ES-I3 (cell line): ENCODE data around the gene SEPSECS.

Experiments
- H3K36me3 ChIP-seq: 2 replicates; pipeline ENCODE4 v1.6.1; 2013; ENCODE audit warnings: mild to moderate bottlenecking, low read length, control low read depth, moderate library complexity; ENCODE audit not compliant: insufficient read depth
- H3K4me1 ChIP-seq: 2 replicates; pipeline ENCODE4 v1.6.1; 2013; ENCODE audit warnings: mild to moderate bottlenecking, control low read depth, low read length; ENCODE audit not compliant: insufficient read depth
- H3K9ac ChIP-seq: 2 replicates; pipeline ENCODE4 v1.6.1; 2013; ENCODE audit warnings: low read depth, mild to moderate bottlenecking, low read length, moderate library complexity
- H3K9me3 ChIP-seq: 2 replicates; pipeline ENCODE4 v1.6.1; 2013; ENCODE audit warnings: mild to moderate bottlenecking, low read length, moderate library complexity; ENCODE audit not compliant: control insufficient read depth, insufficient read depth

The SEPSECS gene

GRCh38 chr4:25159837-25160713 lies at the start of gene SEPSECS:
Gene SEPSECS (minus strand): TSS chr4:25160449. CDS start chr4:25160369, 80 bp downstream.
- Histone ChIP-seq H3K4me1 (peaks cover 5% of the 10 kb centered on the region; the same call in 1 of the 2 replicates), H3K36me3 (no peaks in the 10 kb centered on the region), H3K9ac (peak within 1 kb of the TSS; percentile 87), H3K9me3 (no peaks in the 10 kb centered on the region)

GRCh38 chr4:25209702-25210101 lies 49.5 kb upstream of the SEPSECS start:
- Histone ChIP-seq H3K36me3 (no peaks in the 10 kb centered on the region), H3K9ac (no peak overlapping the region), H3K9me3 (no peaks in the 10 kb centered on the region)

GRCh38 chr4:25207997-25208396 lies 47.7 kb upstream of the SEPSECS start:
- no peak overlapping the region for H3K9ac ChIP-seq
- no peaks in the 10 kb centered on the region for H3K36me3 ChIP-seq
- H3K9me3 ChIP-seq, result no peaks in the 10 kb centered on the region
- peaks cover 6% of the 10 kb centered on the region; the same call in 1 of the 2 replicates for H3K4me1 ChIP-seq

More at GRCh38 chr4:25209702-25210101, 49.5 kb upstream of the SEPSECS start:
- H3K4me1 ChIP-seq, result peaks cover 6% of the 10 kb centered on the region; the same call in 1 of the 2 replicates

GRCh38 chr4:25198713-25199112 lies 38.5 kb upstream of the SEPSECS start:
- Histone ChIP-seq H3K36me3 (no peaks in the 10 kb centered on the region), H3K9me3 (no peaks in the 10 kb centered on the region), H3K4me1 (no peaks in the 10 kb centered on the region), H3K9ac (no peak overlapping the region)

GRCh38 chr4:25190407-25190806 lies 30.2 kb upstream of the SEPSECS start:
- H3K9ac ChIP-seq, result no peak overlapping the region
- no peaks in the 10 kb centered on the region for H3K36me3 ChIP-seq
- H3K4me1 ChIP-seq, result no peaks in the 10 kb centered on the region
- H3K9me3 ChIP-seq, result no peaks in the 10 kb centered on the region

GRCh38 chr4:25184056-25184455 lies 23.8 kb upstream of the SEPSECS start:
- Histone ChIP-seq H3K9ac (no peak overlapping the region), H3K9me3 (no peaks in the 10 kb centered on the region), H3K4me1 (no peaks in the 10 kb centered on the region), H3K36me3 (no peaks in the 10 kb centered on the region)

GRCh38 chr4:25182937-25183336 lies 22.7 kb upstream of the SEPSECS start:
- H3K4me1 ChIP-seq, result no peaks in the 10 kb centered on the region
- H3K9me3 ChIP-seq, result no peaks in the 10 kb centered on the region
- H3K9ac ChIP-seq, result no peak overlapping the region
- no peaks in the 10 kb centered on the region for H3K36me3 ChIP-seq

GRCh38 chr4:25180524-25181131 lies 20.4 kb upstream of the SEPSECS start:
- no peaks in the 10 kb centered on the region for H3K4me1 ChIP-seq
- H3K36me3 ChIP-seq, result no peaks in the 10 kb centered on the region
- no peak overlapping the region for H3K9ac ChIP-seq
- H3K9me3 ChIP-seq, result no peaks in the 10 kb centered on the region

- Histone ChIP-seq H3K36me3 (no peaks in the 10 kb centered on the region), H3K4me1 (peaks cover 4% of the 10 kb centered on the region; the same call in 1 of the 2 replicates), H3K9ac (no peak overlapping the region), H3K9me3 (no peaks in the 10 kb centered on the region)
These were observed 18.6 kb upstream of the SEPSECS start for GRCh38 chr4:25178838-25179261.

- no peak overlapping the region for H3K9ac ChIP-seq
- H3K36me3 ChIP-seq, result no peaks in the 10 kb centered on the region
- H3K4me1 ChIP-seq, result peaks cover 13% of the 10 kb centered on the region; the same call in 1 of the 2 replicates
These were observed 16.9 kb upstream of the SEPSECS start for GRCh38 chr4:25177147-25177546.

GRCh38 chr4:25174674-25175073 lies 14.4 kb upstream of the SEPSECS start:
- H3K4me1 ChIP-seq, result peaks cover 13% of the 10 kb centered on the region; the same call in 1 of the 2 replicates
- H3K9ac ChIP-seq, result no peak overlapping the region
- no peaks in the 10 kb centered on the region for H3K36me3 ChIP-seq
- H3K9me3 ChIP-seq, result no peaks in the 10 kb centered on the region

More at GRCh38 chr4:25177147-25177546, 16.9 kb upstream of the SEPSECS start:
- no peaks in the 10 kb centered on the region for H3K9me3 ChIP-seq

GRCh38 chr4:25172961-25173915 lies 13.0 kb upstream of the SEPSECS start:
- H3K9me3 ChIP-seq, result no peaks in the 10 kb centered on the region
- H3K4me1 ChIP-seq, result peaks cover 13% of the 10 kb centered on the region; the same call in 1 of the 2 replicates
- no peak overlapping the region for H3K9ac ChIP-seq
- H3K36me3 ChIP-seq, result no peaks in the 10 kb centered on the region

- H3K36me3 ChIP-seq, result no peaks in the 10 kb centered on the region
- no peaks in the 10 kb centered on the region for H3K9me3 ChIP-seq
- peaks cover 13% of the 10 kb centered on the region; the same call in 1 of the 2 replicates for H3K4me1 ChIP-seq
- no peak overlapping the region for H3K9ac ChIP-seq
These were observed 11.1 kb upstream of the SEPSECS start for GRCh38 chr4:25171201-25171865.
